SK-N-DZ (cell line): ENCODE results near the gene ITPR1.

Source experiments
- DNase-seq: peaks from one replicate; pipeline ENCODE4 v3.0.0-alpha.2; 2015; ENCODE audit warnings: low spot score

ITPR1 gene

GRCh38 chr3:4641863-4642563 lies 148.9 kb downstream of the ITPR1 start:
- no peak for DNase-seq

GRCh38 chr3:4642611-4643010 lies 149.5 kb downstream of the ITPR1 start:
- DNase-seq, result no peak

- DNase-seq, result no peak
Observed at GRCh38 chr3:4643904-4644547, 150.9 kb downstream of the ITPR1 start.

- no peak for DNase-seq
Observed at GRCh38 chr3:4644951-4645350, 151.8 kb downstream of the ITPR1 start.

- DNase-seq, result no peak
Observed at GRCh38 chr3:4645468-4645867, 152.3 kb downstream of the ITPR1 start.

- DNase-seq, result no peak
Observed at GRCh38 chr3:4647411-4647810, 154.3 kb downstream of the ITPR1 start.

- DNase-seq, result no peak
Observed at GRCh38 chr3:4655145-4656045, 162.2 kb downstream of the ITPR1 start.

- DNase-seq, result peak; percentile 84
Observed at GRCh38 chr3:4656059-4656458, 162.9 kb downstream of the ITPR1 start.

- no peak for DNase-seq
Observed at GRCh38 chr3:4656626-4657328, 163.6 kb downstream of the ITPR1 start.

- DNase-seq, result no peak
Observed at GRCh38 chr3:4660936-4661335, 167.8 kb downstream of the ITPR1 start.

GRCh38 chr3:4664412-4664811 lies 171.3 kb downstream of the ITPR1 start:
- no peak for DNase-seq

- no peak for DNase-seq
Observed at GRCh38 chr3:4665197-4665596, 172.0 kb downstream of the ITPR1 start.

- DNase-seq, result no peak
Observed at GRCh38 chr3:4666071-4666470, 172.9 kb downstream of the ITPR1 start.

GRCh38 chr3:4670352-4670751 lies 177.2 kb downstream of the ITPR1 start:
- DNase-seq, result no peak

- DNase-seq, result no peak
Observed at GRCh38 chr3:4672725-4673275, 179.7 kb downstream of the ITPR1 start.

GRCh38 chr3:4674216-4674615 lies 181.1 kb downstream of the ITPR1 start:
- DNase-seq, result no peak

- no peak for DNase-seq
Observed at GRCh38 chr3:4675704-4676103, 182.6 kb downstream of the ITPR1 start.

GRCh38 chr3:4678320-4678719 lies 185.2 kb downstream of the ITPR1 start:
- no peak for DNase-seq

GRCh38 chr3:4680227-4680691 lies 187.1 kb downstream of the ITPR1 start:
- DNase-seq, result no peak

GRCh38 chr3:4680871-4681300 lies 187.7 kb downstream of the ITPR1 start:
- DNase-seq, result no peak

GRCh38 chr3:4681301-4681700 lies 188.2 kb downstream of the ITPR1 start:
- DNase-seq, result no peak
